GM18505 (cell line): ENCODE measurements around the gene KRTAP4-16.
"Not testable (repeated sequence)": the region's sequence is repeated elsewhere in the genome, so short reads cannot be mapped to it uniquely, and the experiment has no call there.

ENCODE experiments used
- ATAC-seq: cut with Tn5 transposase; IDR thresholded peaks from one replicate; pipeline ENCODE4 v1.9.1; 2021; ENCODE audit not compliant: unreplicated experiment
- POLR2A ChIP-seq: IDR thresholded peaks from 4 replicates; pipeline ENCODE4 v1.6.1; 2011; ENCODE audit warnings: borderline replicate concordance; ENCODE audit not compliant: insufficient read depth, insufficient read length; ENCODE audit errors: extremely low read depth

KRTAP4-16 gene

DNA sequence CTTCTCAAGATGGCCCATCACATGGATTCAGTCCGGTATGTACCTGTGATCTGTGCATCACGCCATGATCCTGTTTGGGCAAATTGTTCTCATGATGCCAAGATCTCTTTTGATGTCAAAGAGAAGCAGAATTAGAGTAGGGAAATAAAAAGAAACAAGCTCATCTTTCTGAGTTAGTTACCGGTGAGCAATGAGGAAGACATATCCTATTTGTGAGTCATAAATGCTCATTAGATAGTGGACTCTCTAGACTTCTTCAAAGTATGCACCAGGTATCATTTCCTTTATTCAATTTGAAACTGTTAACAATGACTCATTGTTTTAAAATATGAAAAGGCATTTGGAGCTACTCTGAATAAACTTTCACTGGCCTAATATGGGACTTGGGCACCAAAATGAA, 30.0 kb upstream of the KRTAP4-16 start:
- no peak for TF ChIP-seq POLR2A
- ATAC-seq = no peak

GRCh38 chr17:41127371-41127770, 25.4 kb upstream of the KRTAP4-16 start:
- TF ChIP-seq POLR2A = no peak
- ATAC-seq = no peak

- ATAC-seq = no peak
- TF ChIP-seq POLR2A = no peak
Observed at GRCh38 chr17:41126412-41126811, 24.4 kb upstream of the KRTAP4-16 start.

DNA sequence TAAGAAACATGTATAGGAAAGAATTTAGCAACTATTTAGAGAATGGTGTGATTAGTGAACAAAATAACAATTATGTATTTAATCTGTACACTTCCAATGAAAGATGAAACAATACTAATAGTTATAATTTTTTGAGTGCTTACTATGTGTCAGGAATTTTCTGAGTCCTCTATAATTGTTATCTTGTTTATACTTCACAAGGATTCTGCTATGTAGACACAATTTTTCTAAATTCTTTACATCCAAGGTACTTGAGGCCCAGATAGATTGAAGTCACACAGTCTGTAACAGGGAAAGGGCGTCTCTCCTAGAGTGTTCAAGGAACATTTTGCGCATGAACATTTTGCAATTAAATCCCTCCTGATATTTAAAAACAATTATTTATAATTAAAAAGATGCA, 23.1 kb upstream of the KRTAP4-16 start:
- ATAC-seq = no peak
- TF ChIP-seq POLR2A = no peak

DNA sequence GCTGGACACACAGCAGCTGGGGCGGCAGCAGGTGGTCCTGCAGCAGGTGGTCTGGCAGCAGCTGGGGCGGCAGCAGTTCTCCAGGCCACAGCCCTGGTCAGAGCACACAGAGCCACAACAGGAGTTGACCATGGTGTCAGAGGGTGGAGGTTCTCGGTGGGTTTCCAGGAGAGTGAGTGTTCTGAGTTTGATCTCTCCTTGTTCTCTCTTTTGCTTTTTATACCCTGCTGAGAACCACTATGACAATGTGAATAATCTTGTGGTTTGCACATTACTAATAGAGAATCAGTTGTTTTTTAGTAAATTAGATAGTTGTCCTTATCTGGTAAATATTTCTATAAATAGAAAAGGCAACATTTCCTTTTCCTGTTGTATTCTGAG, 22.0 kb upstream of the KRTAP4-16 start, which contains the start of gene KRTAP4-12:
KRTAP4-12 (minus strand) TSS at position 192 of the 381 bp plus-strand sequence; CDS start at position 132, 60 bp downstream.
- not testable (repeated sequence) for ATAC-seq

GRCh38 chr17:41123292-41123990, 21.4 kb upstream of the KRTAP4-16 start:
- ATAC-seq = not testable (repeated sequence)

DNA sequence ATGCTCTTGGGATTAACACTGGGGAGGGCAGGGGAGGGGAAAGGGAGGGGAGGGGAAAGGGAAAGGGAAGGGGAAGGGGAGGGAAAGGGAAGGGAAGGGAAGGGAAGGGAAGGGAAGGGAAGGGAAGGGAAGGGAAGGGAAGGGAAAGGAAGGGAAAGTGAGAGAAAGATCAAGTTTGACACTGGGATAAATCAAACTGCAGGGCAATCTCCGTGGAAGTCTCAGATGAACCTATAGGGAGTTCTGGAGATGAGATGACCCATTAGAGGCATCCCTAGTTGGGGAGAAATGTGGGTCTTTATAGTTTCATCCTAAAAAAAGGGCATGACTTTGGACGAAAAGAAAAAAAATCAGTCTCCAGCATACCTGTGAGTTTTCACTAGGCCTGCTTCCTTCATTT, 19.7 kb upstream of the KRTAP4-16 start:
- no peak for TF ChIP-seq POLR2A
- ATAC-seq = no peak

- not testable (repeated sequence) for ATAC-seq
Observed at GRCh38 chr17:41119696-41120690, 18.0 kb upstream of the KRTAP4-16 start.

GRCh38 chr17:41118721-41119120, 16.7 kb upstream of the KRTAP4-16 start:
- no peak for TF ChIP-seq POLR2A
- ATAC-seq = no peak

DNA sequence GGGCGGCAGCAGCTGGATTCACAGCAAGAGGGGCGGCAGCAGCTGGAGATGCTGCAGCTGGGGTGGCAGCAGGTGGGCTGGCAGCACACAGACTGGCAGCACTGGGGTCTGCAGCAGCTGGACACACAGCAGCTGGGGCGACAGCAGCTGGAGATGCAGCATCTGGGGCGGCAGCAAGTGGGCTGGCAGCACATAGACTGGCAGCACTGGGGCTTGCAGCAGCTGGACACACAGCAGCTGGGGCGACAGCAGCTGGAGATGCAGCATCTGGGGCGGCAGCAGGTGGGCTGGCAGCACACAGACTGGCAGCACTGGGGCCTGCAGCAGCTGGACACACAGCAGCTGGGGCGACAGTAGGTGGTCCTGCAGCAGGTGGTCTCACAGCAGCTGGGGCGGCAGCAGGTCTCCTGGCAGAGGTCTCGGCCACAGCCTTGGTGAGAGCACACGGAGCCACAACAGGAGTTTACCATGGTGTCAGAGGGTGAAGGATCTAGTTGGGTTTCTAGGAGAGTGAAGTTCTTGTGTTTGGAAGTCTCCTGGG, 15.9 kb upstream of the KRTAP4-16 start, which contains the start of gene KRTAP4-11:
KRTAP4-11 (minus strand) TSS at position 528 of the 541 bp plus-strand sequence; CDS start at position 470, 58 bp downstream.
- not testable (repeated sequence) for ATAC-seq

DNA sequence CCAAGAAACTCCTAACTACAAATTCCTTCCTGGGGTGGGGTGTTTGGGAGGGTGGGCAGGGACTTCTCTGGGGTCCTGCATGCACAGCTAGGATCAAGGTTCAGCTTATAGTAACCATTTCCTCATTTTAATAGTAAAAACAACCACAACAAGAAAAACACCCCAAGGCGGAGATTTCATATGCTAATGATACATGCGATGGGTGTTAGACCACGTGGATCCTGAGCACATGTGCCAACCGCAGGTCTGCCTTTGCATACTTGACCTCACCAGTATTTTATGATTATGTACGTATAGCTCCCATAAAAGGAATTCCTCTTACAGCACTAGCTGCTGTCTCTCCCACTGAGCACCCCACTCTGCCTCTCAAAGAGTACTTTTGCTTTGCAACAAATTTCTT, 14.3 kb upstream of the KRTAP4-16 start:
- TF ChIP-seq POLR2A = no peak

GRCh38 chr17:41111151-41111885, 9.3 kb upstream of the KRTAP4-16 start:
- TF ChIP-seq POLR2A = no peak
- ATAC-seq = no peak

More for the DNA sequence above, 14.3 kb upstream of the KRTAP4-16 start:
- ATAC-seq = no peak

- not testable (repeated sequence) for ATAC-seq
Observed at GRCh38 chr17:41108728-41109386, 6.8 kb upstream of the KRTAP4-16 start.
